Keratinocyte (primary cell): ENCODE results near the gene NPAS3. TPM values are rescaled to one million over a fixed set of nuclear protein-coding genes. Genes with fewer than 3 reads are reported as not detected.

Experiments
- DNase-seq: peaks from one replicate; pipeline ENCODE4 v3.0.0-alpha.2; 2011; ENCODE audit warnings: low read depth, missing footprints, low spot score
- FAIRE-seq: peaks from 2 replicates; lab custom pipeline; 2011; peaks lifted over from hg19 to GRCh38; lab: Jason Lieb, UNC
- H2AFZ ChIP-seq: 2 replicates; pipeline ENCODE4 v1.6.0; 2012; ENCODE audit warnings: low read length, control low read depth, inconsistent platforms; ENCODE audit not compliant: control insufficient read depth
- H3K27ac ChIP-seq: 2 replicates; pipeline ENCODE4 v1.5.1; 2011; ENCODE audit warnings: low read length; ENCODE audit not compliant: control insufficient read depth, insufficient read depth
- H3K27me3 ChIP-seq: 3 replicates; pipeline ENCODE4 v1.6.0; 2011; ENCODE audit warnings: low read length; ENCODE audit not compliant: control insufficient read depth, insufficient read depth; ENCODE audit errors: extremely low read depth
- H3K36me3 ChIP-seq, 2 experiments: 2 replicates in 1 of 2; 3 replicates in 1 of 2; pipeline ENCODE4 v1.5.1; 2011; ENCODE audit warnings: low read length in 2 of 2, mild to moderate bottlenecking in 1 of 2; ENCODE audit not compliant: control insufficient read depth in 2 of 2, insufficient read depth in 2 of 2; ENCODE audit errors: extremely low read depth in 1 of 2
- H3K4me1 ChIP-seq: 3 replicates; pipeline ENCODE4 v1.5.1; 2011; ENCODE audit warnings: low read length; ENCODE audit not compliant: control insufficient read depth, insufficient read depth; ENCODE audit errors: extremely low read depth
- H3K4me2 ChIP-seq: 3 replicates; pipeline ENCODE4 v1.6.0; 2011; ENCODE audit warnings: low read depth, low read length; ENCODE audit not compliant: control insufficient read depth, insufficient read depth; ENCODE audit errors: extremely low read depth
- H3K4me3 ChIP-seq, 3 experiments: fragments of 200-600 bp in 1 of 3; sonication (generic) in 1 of 3; 2 replicates in 2 of 3; 3 replicates in 1 of 3; pipeline ENCODE4 v1.5.1; 2011 to 2016; ENCODE audit warnings: low read length in 3 of 3, mild to moderate bottlenecking in 3 of 3, control low read depth in 2 of 3, inconsistent platforms in 1 of 3, low read depth in 1 of 3, mixed read lengths in 1 of 3, mixed run types in 1 of 3, moderate library complexity in 1 of 3; ENCODE audit not compliant: control insufficient read depth in 2 of 3, insufficient read depth in 2 of 3; ENCODE audit errors: extremely low read depth in 1 of 3
- H3K79me2 ChIP-seq: 2 replicates; pipeline ENCODE4 v1.6.0; 2012; ENCODE audit warnings: low read length; ENCODE audit not compliant: control insufficient read depth, insufficient read depth
- H3K9ac ChIP-seq: 3 replicates; pipeline ENCODE4 v1.6.0; 2011; ENCODE audit warnings: low read length; ENCODE audit not compliant: control insufficient read depth, insufficient read depth; ENCODE audit errors: extremely low read depth
- H3K9me1 ChIP-seq: 3 replicates; pipeline ENCODE4 v1.6.0; 2011; ENCODE audit warnings: low read length; ENCODE audit not compliant: control insufficient read depth, insufficient read depth; ENCODE audit errors: extremely low read depth
- H3K9me3 ChIP-seq: 2 replicates; pipeline ENCODE4 v1.5.1; 2012; ENCODE audit warnings: low read depth, low read length; ENCODE audit not compliant: control insufficient read depth
- H4K20me1 ChIP-seq: 3 replicates; pipeline ENCODE4 v1.6.0; 2011; ENCODE audit warnings: low read length; ENCODE audit not compliant: control insufficient read depth, insufficient read depth; ENCODE audit errors: extremely low read depth
- CTCF ChIP-seq, 3 experiments: IDR thresholded peaks in 1 of 3; conservative IDR thresholded peaks in 1 of 3; optimal IDR thresholded peaks in 1 of 3; 2 replicates in 2 of 3; 3 replicates in 1 of 3; pipeline versions ENCODE3 to v1.5.1; 2011; ENCODE audit warnings: low read length in 3 of 3, mild to moderate bottlenecking in 3 of 3, moderate library complexity in 2 of 3, control low read depth in 1 of 3, inconsistent platforms in 1 of 3; ENCODE audit not compliant: insufficient read depth in 2 of 3; ENCODE audit errors: extremely low read depth in 1 of 3
- EZH2 ChIP-seq: IDR thresholded peaks from one replicate; pipeline ENCODE4 v1.6.1; 2012; ENCODE audit warnings: inconsistent platforms, mild to moderate bottlenecking, low read length, moderate library complexity
- dilution Hi-C: fragments of 300-500 bp; cut with MboI; formaldehyde crosslinking; loops from one replicate; pipeline ENCODE4 v1.7.0; 2020; ENCODE audit warnings: low sequenced_read_pairs; ENCODE audit not compliant: extremely low pct_ligation_motif_present
- polyA plus RNA-seq, 5 experiments: library from polyadenylated mRNA; depleted of rRNA in 3 of 5; stranded (reverse) in 3 of 5; stranded (forward) in 1 of 5; unstranded in 1 of 5; fragments of >200 nt; gene quantifications; 1 replicate in 1 of 5; 2 replicates in 3 of 5; 3 replicates in 1 of 5; pipeline versions ENCODE4 v1.2.1 to v1.2.3, GENCODE V29; 2011 to 2012; ENCODE audit warnings: missing spikeins in 2 of 5, low read depth in 1 of 5, low replicate concordance in 1 of 5

NPAS3 gene
- polyA plus RNA-seq, 1 donor (not counting 4 experiments of a cell fraction or from before 2014, with no cell fraction given): 0.07 TPM

GRCh38 chr14:33580841-33581240, 642.2 kb downstream of the NPAS3 start:
- DNase-seq: no peak
- no peaks in the 10 kb centered on the region for H3K79me2 ChIP-seq
- no peak overlapping the region for H3K27ac ChIP-seq
- H3K4me2 ChIP-seq: no peak overlapping the region
- dilution Hi-C loops: no loop called here
- H3K36me3 ChIP-seq: no peaks in the 10 kb centered on the region
- H3K9me3 ChIP-seq: no peaks in the 10 kb centered on the region
- no peaks in the 10 kb centered on the region for H4K20me1 ChIP-seq
- TF ChIP-seq EZH2: no peak
- no peak for TF ChIP-seq CTCF (optimal IDR thresholded peaks at IDR 0.05 in 1 of 3, IDR thresholded peaks at IDR 0.05 in 1 of 3, conservative IDR thresholded peaks at IDR 0.05 in 1 of 3; ENCODE audit: extremely low read depth in 1 of 3, insufficient read depth in 2 of 3, low read length in 3 of 3)
- H3K4me3 ChIP-seq: no peak overlapping the region
- no peak for FAIRE-seq
- no peak overlapping the region for H3K9ac ChIP-seq
- H3K27me3 ChIP-seq: no peaks in the 10 kb centered on the region
- H3K4me1 ChIP-seq: no peaks in the 10 kb centered on the region
- H2AFZ ChIP-seq: no peak overlapping the region
- no peaks in the 10 kb centered on the region for H3K9me1 ChIP-seq

DNA sequence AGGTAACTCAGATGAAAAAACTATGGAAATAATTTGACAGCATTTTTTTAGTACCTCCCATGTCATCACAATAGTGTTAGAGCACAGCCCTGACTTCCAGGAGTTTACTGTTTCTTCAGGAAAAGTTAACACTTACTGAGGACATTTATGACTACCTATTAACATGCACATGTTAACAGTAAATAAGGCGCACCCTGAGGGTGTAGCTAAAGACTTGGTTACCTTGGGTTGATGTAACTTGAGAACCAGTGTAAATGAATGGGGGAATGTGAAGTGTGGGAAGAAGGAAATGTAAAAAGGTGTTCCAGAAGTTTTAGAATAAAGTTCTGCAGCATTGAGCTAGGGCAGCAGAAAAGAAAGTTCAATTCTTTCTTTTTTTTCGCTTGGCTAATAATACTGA, 646.0 kb downstream of the NPAS3 start:
- no peaks in the 10 kb centered on the region for H3K27me3 ChIP-seq
- H3K9ac ChIP-seq: no peak overlapping the region
- H3K27ac ChIP-seq: no peak overlapping the region
- dilution Hi-C loops: no loop called here
- H3K4me3 ChIP-seq: no peak overlapping the region
- peaks cover 9% of the 10 kb centered on the region for H3K4me1 ChIP-seq
- no peak for FAIRE-seq
- H3K9me3 ChIP-seq: no peaks in the 10 kb centered on the region
- TF ChIP-seq CTCF (optimal IDR thresholded peaks at IDR 0.05 in 1 of 3, IDR thresholded peaks at IDR 0.05 in 1 of 3, conservative IDR thresholded peaks at IDR 0.05 in 1 of 3; ENCODE audit: extremely low read depth in 1 of 3, insufficient read depth in 2 of 3, low read length in 3 of 3) (no peak), EZH2 (no peak)
- DNase-seq: no peak
- no peaks in the 10 kb centered on the region for H4K20me1 ChIP-seq
- no peaks in the 10 kb centered on the region for H3K79me2 ChIP-seq
- H3K9me1 ChIP-seq: no peaks in the 10 kb centered on the region
- no peaks in the 10 kb centered on the region for H3K36me3 ChIP-seq
- no peak overlapping the region for H2AFZ ChIP-seq
- H3K4me2 ChIP-seq: no peak overlapping the region
